Measurements from ENCODE around the gene SEMA5A.

SEMA5A gene

GRCh38 chr5:9388941-9389674 lies 156.8 kb downstream of the SEMA5A start:
- no peaks in the 10 kb centered on the region for H3K4me1 ChIP-seq (ENCODE audit: control insufficient read depth in 1 of 2, insufficient read depth in 1 of 2, low read depth in 1 of 2, low read length in 1 of 2)
- no peaks in the 10 kb centered on the region for H3K27me3 ChIP-seq
- no peak for TF ChIP-seq CTCF (IDR thresholded peaks at IDR 0.05)
- no peaks in the 10 kb centered on the region for H3K36me3 ChIP-seq
- H3K27ac ChIP-seq: no peak overlapping the region
- no peak overlapping the region for H3K4me3 ChIP-seq (ENCODE audit: low read depth in 1 of 2, low read length in 1 of 2)
- no peaks in the 10 kb centered on the region for H3K9me3 ChIP-seq

GRCh38 chr5:9387879-9388278 lies 158.0 kb downstream of the SEMA5A start:
- TF ChIP-seq CTCF (IDR thresholded peaks at IDR 0.05): no peak
- Histone ChIP-seq H3K9me3 (no peaks in the 10 kb centered on the region), H3K27me3 (no peaks in the 10 kb centered on the region), H3K4me3 (ENCODE audit: low read depth in 1 of 2, low read length in 1 of 2) (no peak overlapping the region), H3K4me1 (ENCODE audit: control insufficient read depth in 1 of 2, insufficient read depth in 1 of 2, low read depth in 1 of 2, low read length in 1 of 2) (no peaks in the 10 kb centered on the region), H3K27ac (no peak overlapping the region), H3K36me3 (no peaks in the 10 kb centered on the region)

- no peaks in the 10 kb centered on the region for H3K4me1 ChIP-seq (ENCODE audit: control insufficient read depth in 1 of 2, insufficient read depth in 1 of 2, low read depth in 1 of 2, low read length in 1 of 2)
- no peak overlapping the region for H3K27ac ChIP-seq
- no peaks in the 10 kb centered on the region for H3K9me3 ChIP-seq
- H3K36me3 ChIP-seq: no peaks in the 10 kb centered on the region
- no peaks in the 10 kb centered on the region for H3K27me3 ChIP-seq
- no peak overlapping the region for H3K4me3 ChIP-seq (ENCODE audit: low read depth in 1 of 2, low read length in 1 of 2)
- no peak for TF ChIP-seq CTCF (IDR thresholded peaks at IDR 0.05)
These were observed 158.9 kb downstream of the SEMA5A start for GRCh38 chr5:9386945-9387344.

GRCh38 chr5:9382522-9382921 lies 163.4 kb downstream of the SEMA5A start:
- Histone ChIP-seq H3K36me3 (no peaks in the 10 kb centered on the region), H3K4me1 (ENCODE audit: control insufficient read depth in 1 of 2, insufficient read depth in 1 of 2, low read depth in 1 of 2, low read length in 1 of 2) (no peaks in the 10 kb centered on the region)
- TF ChIP-seq CTCF (IDR thresholded peaks at IDR 0.05): no peak

GRCh38 chr5:9381464-9381863 lies 164.4 kb downstream of the SEMA5A start:
- Histone ChIP-seq H3K36me3 (no peaks in the 10 kb centered on the region), H3K4me3 (ENCODE audit: low read depth in 1 of 2, low read length in 1 of 2) (no peak overlapping the region), H3K27me3 (no peaks in the 10 kb centered on the region), H3K27ac (no peak overlapping the region), H3K4me1 (ENCODE audit: control insufficient read depth in 1 of 2, insufficient read depth in 1 of 2, low read depth in 1 of 2, low read length in 1 of 2) (no peaks in the 10 kb centered on the region), H3K9me3 (no peaks in the 10 kb centered on the region)
- no peak for TF ChIP-seq CTCF (IDR thresholded peaks at IDR 0.05)

More at GRCh38 chr5:9382522-9382921, 163.4 kb downstream of the SEMA5A start:
- H3K4me3 ChIP-seq (ENCODE audit: low read depth in 1 of 2, low read length in 1 of 2): no peak overlapping the region
- no peaks in the 10 kb centered on the region for H3K27me3 ChIP-seq
- no peak overlapping the region for H3K27ac ChIP-seq
- no peaks in the 10 kb centered on the region for H3K9me3 ChIP-seq

Data from neutrophil (primary cell).